Occipital lobe (tissue), 3 donors: ENCODE data around the gene PCDH9. TPM values are rescaled to one million over a fixed set of nuclear protein-coding genes. Genes with fewer than 3 reads are reported as not detected.
"Not testable (repeated sequence)": the region's sequence is repeated elsewhere in the genome, so short reads cannot be mapped to it uniquely, and the experiment has no call there.

ENCODE experiments used
- DNase-seq: peaks from one replicate; lab custom pipeline; 2025; lab: John Stamatoyannopoulos, UW
- small RNA-seq: library from RNA; depleted of rRNA; stranded (forward); fragments of <200 nt; gene quantifications from one replicate; pipeline ENCODE3, GENCODE V24; 2014
- total RNA-seq: library from RNA; depleted of rRNA; stranded (reverse); fragments of >200 nt; gene quantifications from one replicate; pipeline ENCODE4 v1.2.3, GENCODE V29; 2014

The PCDH9 gene
- total RNA-seq, 1 donor from 2014 or later, result 113 TPM

DNA sequence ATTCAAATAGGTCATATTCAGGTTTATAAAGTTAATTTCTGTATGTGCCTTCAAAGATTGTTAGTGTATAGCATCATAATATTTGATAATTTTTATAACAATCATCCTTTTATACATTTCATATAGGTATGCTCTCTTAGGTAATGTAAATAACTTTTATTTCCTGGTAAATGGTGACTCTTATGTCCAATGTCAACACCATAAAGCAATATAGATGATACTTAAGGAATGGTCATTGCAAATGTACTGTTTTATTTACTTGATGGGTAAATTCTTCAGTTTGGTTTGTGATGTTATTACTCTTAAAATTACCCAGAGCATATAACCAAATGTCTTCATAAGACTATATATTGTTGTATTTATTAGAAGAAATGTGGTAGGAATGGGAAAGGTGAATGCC lies 928.7 kb downstream of the PCDH9 start:
- DNase-seq, result no peak

- DNase-seq, result no peak
Measured at GRCh38 chr13:66301006-66301405, 929.1 kb downstream of the PCDH9 start.

GRCh38 chr13:66296875-66297274 lies 933.3 kb downstream of the PCDH9 start:
- DNase-seq, result no peak

- DNase-seq, result no peak
Measured at GRCh38 chr13:66296328-66296727, 933.8 kb downstream of the PCDH9 start.

DNA sequence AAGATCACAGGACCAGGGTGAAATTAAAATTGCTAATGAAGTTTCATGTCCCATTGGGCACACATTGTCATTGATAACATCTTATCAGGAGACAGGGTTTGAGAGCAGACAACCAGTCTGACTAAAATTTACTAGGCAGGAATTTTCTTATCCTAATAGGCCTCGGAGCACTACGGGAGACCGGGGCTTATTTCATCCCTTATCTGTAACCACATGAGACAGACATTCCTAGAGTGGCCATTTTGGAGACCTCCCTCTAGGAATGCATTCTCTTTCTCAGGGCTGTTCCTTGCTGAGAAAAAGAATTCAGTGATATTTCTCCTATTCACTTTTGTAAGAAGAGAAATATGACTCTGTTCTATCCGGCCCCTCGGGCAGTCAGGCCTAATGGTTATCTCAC lies 943.3 kb downstream of the PCDH9 start:
- not testable (repeated sequence) for DNase-seq

DNA sequence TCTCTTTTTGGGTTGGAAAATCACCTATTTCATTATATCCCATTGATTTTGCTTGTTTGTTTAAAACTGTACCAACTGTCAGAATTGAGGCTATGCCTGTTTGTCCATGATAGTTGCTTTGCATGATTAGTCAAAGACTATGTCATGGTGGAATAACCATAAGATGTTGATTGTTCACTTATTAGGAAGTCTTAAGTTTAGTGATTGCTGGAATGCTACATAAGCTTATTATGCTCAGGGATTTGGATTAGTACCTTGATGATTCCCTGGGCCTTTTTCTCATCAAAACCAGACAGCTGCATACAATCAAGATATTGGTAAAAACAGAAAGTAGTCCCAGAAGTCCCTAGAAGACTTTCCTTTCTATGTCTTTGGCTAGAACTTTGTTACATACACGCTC lies 954.7 kb downstream of the PCDH9 start:
- DNase-seq, result no peak

DNA sequence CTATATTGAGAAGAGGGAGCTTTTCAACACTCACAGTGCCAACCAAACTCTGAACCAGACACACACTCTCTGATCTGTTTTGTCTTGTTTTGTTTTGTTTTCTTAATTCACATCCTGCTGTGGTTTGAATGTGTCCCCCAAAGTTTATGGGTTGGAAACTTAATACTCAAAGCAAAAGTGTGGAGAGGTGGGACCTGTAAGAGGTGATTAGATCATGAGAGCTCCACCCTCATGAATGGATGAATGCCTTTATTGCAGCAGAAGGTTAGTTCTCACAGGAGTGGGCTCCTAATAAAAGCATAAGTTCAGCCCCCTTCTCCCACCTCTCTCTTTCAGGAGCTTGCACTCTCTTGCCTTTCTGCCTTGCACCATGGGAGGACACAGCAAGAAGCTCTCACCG lies 957.1 kb downstream of the PCDH9 start:
- DNase-seq, result no peak

- no peak for DNase-seq
Measured at GRCh38 chr13:66266761-66267160, 963.4 kb downstream of the PCDH9 start.

- no peak for DNase-seq
Measured at GRCh38 chr13:66266348-66266747, 963.8 kb downstream of the PCDH9 start.

- DNase-seq, result no peak
Measured at GRCh38 chr13:66265371-66265770, 964.8 kb downstream of the PCDH9 start.

DNA sequence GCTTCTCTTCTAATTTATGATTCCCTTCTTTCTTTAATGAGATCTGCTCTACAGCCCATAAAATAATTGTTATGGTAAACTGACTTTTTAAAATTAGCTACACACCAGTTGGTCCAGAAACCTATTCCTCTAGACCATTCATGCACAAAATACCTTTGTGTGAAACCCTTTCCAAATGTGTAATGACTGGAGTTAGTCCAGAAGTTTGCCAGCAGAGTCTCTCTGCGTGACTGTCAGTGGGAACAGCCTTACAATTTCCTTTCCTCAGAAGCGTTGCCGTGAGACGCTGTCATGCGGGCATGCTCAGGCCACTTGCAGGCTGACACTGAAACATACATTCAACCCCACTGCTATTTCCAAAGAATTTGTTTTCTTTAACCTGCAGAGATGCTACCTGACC lies 965.2 kb downstream of the PCDH9 start:
- DNase-seq, result peak; percentile 5

DNA sequence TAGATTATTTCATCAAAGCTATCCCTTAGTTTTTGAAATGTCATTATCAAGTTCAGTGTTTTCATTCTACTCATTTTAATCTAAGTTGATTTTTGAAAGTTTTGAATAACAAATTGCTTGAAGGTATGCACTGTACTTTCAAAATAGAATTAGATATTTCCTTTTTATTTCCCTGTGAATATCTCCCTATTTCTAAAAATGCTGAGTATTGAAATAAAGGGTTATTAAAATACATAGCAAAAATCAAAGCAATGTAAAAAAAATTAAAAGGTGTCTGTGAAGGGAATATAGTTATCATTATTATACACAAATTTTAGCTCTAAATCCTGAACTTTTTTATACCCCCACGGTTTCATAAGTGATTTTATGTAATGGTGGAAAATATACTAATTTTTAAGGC lies 967.8 kb downstream of the PCDH9 start:
- no peak for DNase-seq

DNA sequence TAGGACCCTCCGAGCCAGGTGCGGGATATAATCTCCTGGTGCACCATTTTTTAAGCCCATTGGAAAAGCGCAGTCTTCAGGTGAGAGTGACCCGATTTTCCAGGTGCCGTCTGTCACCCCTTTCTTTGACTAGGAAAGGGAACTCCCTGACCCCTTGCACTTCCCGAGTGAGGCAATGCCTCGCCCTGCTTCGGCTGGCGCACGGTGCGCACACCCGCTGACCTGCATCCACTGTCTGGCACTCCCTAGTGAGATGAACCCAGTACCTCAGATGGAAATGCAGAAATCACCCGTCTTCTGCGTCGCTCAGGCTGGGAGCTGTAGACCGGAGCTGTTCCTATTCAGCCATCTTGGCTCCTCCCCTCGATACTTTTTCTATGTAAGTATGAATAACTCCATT lies 970.7 kb downstream of the PCDH9 start:
- DNase-seq, result not testable (repeated sequence)

Small RNA genes lying within 50 kb of the gene (small RNA-seq; reads per million reads assigned to genes)
- gene RNU7-87P, result not detected
